Measurements from ENCODE around the gene PPFIBP2. TPM values are rescaled to one million over a fixed set of nuclear protein-coding genes. Genes with fewer than 3 reads are reported as not detected.
A peak's percentile ranks its signal among the peaks of the same experiment; 100 is the strongest.

The PPFIBP2 gene
- 1 to 10 TPM; 2.6 to 5.4 (median 3.5) TPM for total RNA-seq

GRCh38 chr11:7513234-7514098 is at the start of gene PPFIBP2:
Gene PPFIBP2 (plus strand): TSS chr11:7513999. CDS start chr11:7549476, 35,477 bp downstream.
- DNase-seq (peak; percentile 79), ATAC-seq (peak; percentile 94)
- Mint-ChIP-seq H3K36me3 (ENCODE audit: insufficient read depth) (no peaks in the 10 kb centered on the region), H3K4me1 (ENCODE audit: low read depth) (peaks cover 45% of the 10 kb centered on the region), H3K4me3 (peak within 1 kb of the TSS; percentile 91), H3K27me3 (ENCODE audit: low read depth) (no peaks in the 10 kb centered on the region), H3K9me3 (peaks cover 3% of the 10 kb centered on the region)

GRCh38 chr11:7467652-7468051 is 46.1 kb upstream of the PPFIBP2 start:
- DNase-seq (no peak), ATAC-seq (no peak)
- H3K9me3 Mint-ChIP-seq: no peaks in the 10 kb centered on the region

GRCh38 chr11:7469351-7469865 is 44.4 kb upstream of the PPFIBP2 start:
- Mint-ChIP-seq H3K4me3 (no peak overlapping the region), H3K27me3 (ENCODE audit: low read depth) (no peaks in the 10 kb centered on the region), H3K9me3 (no peaks in the 10 kb centered on the region), H3K4me1 (ENCODE audit: low read depth) (no peaks in the 10 kb centered on the region), H3K36me3 (ENCODE audit: insufficient read depth) (no peaks in the 10 kb centered on the region)
- no peak for DNase-seq
- ATAC-seq: no peak

More at GRCh38 chr11:7467652-7468051, 46.1 kb upstream of the PPFIBP2 start:
- Mint-ChIP-seq H3K4me1 (ENCODE audit: low read depth) (peaks cover 5% of the 10 kb centered on the region), H3K27me3 (ENCODE audit: low read depth) (no peaks in the 10 kb centered on the region), H3K4me3 (no peak overlapping the region), H3K36me3 (ENCODE audit: insufficient read depth) (no peaks in the 10 kb centered on the region)

GRCh38 chr11:7471071-7471470 is 42.7 kb upstream of the PPFIBP2 start:
- Mint-ChIP-seq H3K4me1 (ENCODE audit: low read depth) (no peaks in the 10 kb centered on the region), H3K4me3 (no peak overlapping the region), H3K36me3 (ENCODE audit: insufficient read depth) (no peaks in the 10 kb centered on the region), H3K9me3 (no peaks in the 10 kb centered on the region), H3K27me3 (ENCODE audit: low read depth) (no peaks in the 10 kb centered on the region)
- DNase-seq: no peak
- ATAC-seq: no peak

GRCh38 chr11:7473717-7474116 is 40.1 kb upstream of the PPFIBP2 start:
- no peaks in the 10 kb centered on the region for H3K4me1 Mint-ChIP-seq (ENCODE audit: low read depth)
- no peak for DNase-seq
- H3K36me3 Mint-ChIP-seq (ENCODE audit: insufficient read depth): no peaks in the 10 kb centered on the region
- H3K27me3 Mint-ChIP-seq (ENCODE audit: low read depth): peaks cover 2% of the 10 kb centered on the region
- H3K9me3 Mint-ChIP-seq: no peaks in the 10 kb centered on the region
- H3K4me3 Mint-ChIP-seq: no peak overlapping the region
- ATAC-seq: no peak

GRCh38 chr11:7480113-7480512 is 33.7 kb upstream of the PPFIBP2 start:
- ATAC-seq: no peak
- Mint-ChIP-seq H3K27me3 (ENCODE audit: low read depth) (peaks cover 2% of the 10 kb centered on the region), H3K4me1 (ENCODE audit: low read depth) (no peaks in the 10 kb centered on the region), H3K4me3 (no peak overlapping the region), H3K9me3 (no peaks in the 10 kb centered on the region), H3K36me3 (ENCODE audit: insufficient read depth) (no peaks in the 10 kb centered on the region)
- no peak for DNase-seq

- H3K36me3 Mint-ChIP-seq (ENCODE audit: insufficient read depth): no peaks in the 10 kb centered on the region
- H3K4me3 Mint-ChIP-seq: no peak overlapping the region
- no peaks in the 10 kb centered on the region for H3K4me1 Mint-ChIP-seq (ENCODE audit: low read depth)
- ATAC-seq (no peak), DNase-seq (no peak)
- H3K27me3 Mint-ChIP-seq (ENCODE audit: low read depth): no peaks in the 10 kb centered on the region
- no peaks in the 10 kb centered on the region for H3K9me3 Mint-ChIP-seq
Observed at GRCh38 chr11:7484131-7484530, 29.7 kb upstream of the PPFIBP2 start.

- Mint-ChIP-seq H3K9me3 (no peaks in the 10 kb centered on the region), H3K4me3 (no peak overlapping the region), H3K27me3 (ENCODE audit: low read depth) (no peaks in the 10 kb centered on the region), H3K36me3 (ENCODE audit: insufficient read depth) (no peaks in the 10 kb centered on the region), H3K4me1 (ENCODE audit: low read depth) (no peaks in the 10 kb centered on the region)
- DNase-seq (no peak), ATAC-seq (no peak)
Observed at GRCh38 chr11:7484645-7485044, 29.2 kb upstream of the PPFIBP2 start.

GRCh38 chr11:7485186-7486097 is 28.4 kb upstream of the PPFIBP2 start, which contains the start of gene OLFML1:
Gene OLFML1 (plus strand): TSS chr11:7485506. CDS start chr11:7485876, 370 bp downstream.
- no peaks in the 10 kb centered on the region for H3K27me3 Mint-ChIP-seq (ENCODE audit: low read depth)
- H3K36me3 Mint-ChIP-seq (ENCODE audit: insufficient read depth): no peaks in the 10 kb centered on the region
- no peak for ATAC-seq
- no peak within 1 kb of the TSS for H3K4me3 Mint-ChIP-seq
- no peak for DNase-seq
- H3K9me3 Mint-ChIP-seq: no peaks in the 10 kb centered on the region
- no peaks in the 10 kb centered on the region for H3K4me1 Mint-ChIP-seq (ENCODE audit: low read depth)

- Mint-ChIP-seq H3K4me1 (ENCODE audit: low read depth) (no peaks in the 10 kb centered on the region), H3K9me3 (no peaks in the 10 kb centered on the region), H3K36me3 (ENCODE audit: insufficient read depth) (no peaks in the 10 kb centered on the region), H3K4me3 (no peak overlapping the region), H3K27me3 (ENCODE audit: low read depth) (no peaks in the 10 kb centered on the region)
- ATAC-seq (no peak), DNase-seq (no peak)
Observed at GRCh38 chr11:7486098-7486780, 27.6 kb upstream of the PPFIBP2 start.

- DNase-seq (no peak), ATAC-seq (no peak)
- Mint-ChIP-seq H3K36me3 (ENCODE audit: insufficient read depth) (no peaks in the 10 kb centered on the region), H3K9me3 (no peaks in the 10 kb centered on the region), H3K4me1 (ENCODE audit: low read depth) (no peaks in the 10 kb centered on the region), H3K27me3 (ENCODE audit: low read depth) (no peaks in the 10 kb centered on the region), H3K4me3 (no peak overlapping the region)
Observed at GRCh38 chr11:7486781-7487140, 27.0 kb upstream of the PPFIBP2 start.

GRCh38 chr11:7487360-7487759 is 26.4 kb upstream of the PPFIBP2 start:
- DNase-seq (no peak), ATAC-seq (no peak)
- Mint-ChIP-seq H3K9me3 (no peaks in the 10 kb centered on the region), H3K27me3 (ENCODE audit: low read depth) (no peaks in the 10 kb centered on the region), H3K4me1 (ENCODE audit: low read depth) (no peaks in the 10 kb centered on the region), H3K4me3 (no peak overlapping the region), H3K36me3 (ENCODE audit: insufficient read depth) (no peaks in the 10 kb centered on the region)

- ATAC-seq: no peak
- Mint-ChIP-seq H3K36me3 (ENCODE audit: insufficient read depth) (no peaks in the 10 kb centered on the region), H3K9me3 (no peaks in the 10 kb centered on the region), H3K4me3 (no peak overlapping the region), H3K27me3 (ENCODE audit: low read depth) (no peaks in the 10 kb centered on the region), H3K4me1 (ENCODE audit: low read depth) (no peaks in the 10 kb centered on the region)
- no peak for DNase-seq
Observed at GRCh38 chr11:7488681-7489080, 25.1 kb upstream of the PPFIBP2 start.

- no peaks in the 10 kb centered on the region for H3K9me3 Mint-ChIP-seq
- H3K4me1 Mint-ChIP-seq (ENCODE audit: low read depth): no peaks in the 10 kb centered on the region
- H3K36me3 Mint-ChIP-seq (ENCODE audit: insufficient read depth): no peaks in the 10 kb centered on the region
- H3K4me3 Mint-ChIP-seq: no peak overlapping the region
- ATAC-seq (no peak), DNase-seq (no peak)
- H3K27me3 Mint-ChIP-seq (ENCODE audit: low read depth): no peaks in the 10 kb centered on the region
Observed at GRCh38 chr11:7489376-7489775, 24.4 kb upstream of the PPFIBP2 start.

All from activated T-cell treated with anti-CD3 and anti-CD28 coated beads, Interleukin-2, amount 50 U/mL, for 4 hours (primary cell).